T follicular helper cell (primary cell): ENCODE measurements around the gene DOCK10.

Experiments
- DNase-seq: peaks from one replicate; pipeline ENCODE4 v3.0.0-alpha.2; 2020; ENCODE audit warnings: low read depth

Gene DOCK10

DNA sequence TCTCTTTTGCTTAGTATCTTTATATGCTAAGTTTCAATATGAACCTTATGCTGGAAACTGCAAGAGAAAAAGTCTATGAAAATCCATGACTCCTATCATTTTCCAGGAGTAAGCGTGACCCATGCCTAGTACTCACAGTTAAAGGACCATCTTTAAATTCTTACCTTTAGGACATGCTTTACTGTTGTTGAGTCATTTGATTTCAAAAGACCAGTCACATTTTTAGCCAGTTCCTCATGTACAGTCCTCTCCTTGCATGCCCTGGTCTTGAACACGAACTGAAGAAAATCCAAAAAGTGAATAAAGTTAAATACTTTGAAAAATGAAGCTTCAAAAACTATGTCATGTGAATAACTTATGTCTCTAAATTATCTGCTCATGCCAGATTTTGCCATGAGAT lies 208.3 kb downstream of the DOCK10 start:
- no peak for DNase-seq

DNA sequence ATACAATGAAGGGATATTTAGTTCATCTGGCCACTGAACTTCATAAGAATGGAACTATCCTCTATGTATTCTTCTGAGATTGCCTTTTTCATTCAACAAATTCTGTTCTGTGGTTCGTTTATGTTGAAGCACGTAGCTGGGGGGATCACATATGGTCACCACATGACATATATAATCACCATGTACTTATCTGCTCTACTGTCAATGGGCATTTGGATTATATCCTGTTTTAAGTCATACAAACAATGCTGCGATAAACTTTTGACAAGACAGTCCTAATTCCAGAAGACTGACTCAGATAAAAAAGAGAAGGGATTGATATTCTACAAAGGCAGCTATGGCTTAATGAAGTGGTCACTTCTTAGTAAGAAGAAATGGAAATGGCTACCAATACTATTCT lies 210.1 kb downstream of the DOCK10 start:
- DNase-seq: no peak

DNA sequence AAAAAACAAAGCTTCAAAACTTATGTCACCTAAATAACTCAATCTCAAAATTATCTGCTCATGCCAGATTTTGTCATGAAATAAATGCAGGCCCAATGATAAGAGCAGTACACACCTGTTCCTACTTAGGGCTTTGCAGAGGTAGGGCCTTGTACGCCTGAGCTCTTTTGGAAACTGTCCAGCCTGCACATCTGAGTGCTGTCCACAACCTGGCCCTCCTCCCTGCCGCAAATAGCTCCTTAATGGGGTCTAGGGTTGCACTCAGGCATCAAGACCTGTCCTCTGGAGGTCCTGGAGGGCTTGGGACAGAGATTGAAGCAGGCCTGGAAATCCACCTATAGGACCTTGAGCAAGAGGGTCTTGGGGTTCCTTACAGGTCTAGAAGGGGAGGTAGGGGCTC lies 210.7 kb downstream of the DOCK10 start:
- DNase-seq: no peak

DNA sequence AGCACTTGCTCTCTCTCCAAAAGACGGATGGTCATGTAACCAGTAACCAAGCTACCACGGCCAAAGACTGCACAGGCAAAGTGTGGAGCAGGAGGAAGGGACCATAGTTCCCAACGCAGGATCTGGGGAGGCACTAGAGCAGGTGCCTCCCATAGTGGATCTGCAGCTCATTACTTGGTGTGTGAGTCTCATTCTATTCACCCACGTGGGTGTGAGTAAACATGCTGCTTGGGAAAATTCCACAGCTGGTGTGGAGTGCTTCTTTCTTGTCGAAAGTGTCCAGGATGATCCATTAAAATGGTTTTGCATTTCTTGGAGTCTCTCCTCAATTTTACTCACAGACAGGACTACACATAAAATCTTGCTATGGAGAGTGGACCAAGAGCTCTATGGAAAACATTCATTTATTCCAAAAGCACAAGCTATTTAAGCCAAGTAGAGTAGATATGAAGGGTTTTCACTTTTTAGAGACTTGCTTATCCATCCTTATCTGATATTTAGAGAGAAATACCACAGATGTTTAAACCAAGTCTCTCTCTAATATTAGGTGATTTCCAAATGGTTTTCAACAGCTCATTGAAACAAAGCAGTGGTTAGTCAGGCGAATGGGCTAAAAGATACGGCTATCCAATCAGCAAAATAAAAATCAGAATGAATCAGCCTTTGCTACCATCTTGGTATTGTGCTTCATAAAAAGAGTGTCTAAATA lies 221.8 kb downstream of the DOCK10 start:
- no peak for DNase-seq

DNA sequence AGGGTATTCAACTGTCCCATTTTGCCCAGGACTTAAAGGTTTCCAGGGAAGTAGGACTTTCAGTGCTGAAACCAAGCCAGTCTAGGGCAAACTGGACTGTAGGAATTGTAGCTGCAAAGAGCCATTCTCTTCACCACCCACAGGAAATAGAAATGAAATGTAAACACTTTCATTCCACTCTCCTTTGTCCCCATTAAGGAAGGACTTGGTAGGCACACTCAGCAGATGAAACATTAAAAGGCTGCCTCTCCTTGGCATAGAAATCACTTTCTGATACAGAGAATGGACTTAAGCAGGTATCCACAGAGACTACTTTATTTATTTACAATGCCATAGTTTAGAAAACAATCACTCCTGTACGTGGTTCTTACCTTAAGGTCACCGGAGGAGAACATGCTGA lies 223.2 kb downstream of the DOCK10 start:
- DNase-seq: no peak

DNA sequence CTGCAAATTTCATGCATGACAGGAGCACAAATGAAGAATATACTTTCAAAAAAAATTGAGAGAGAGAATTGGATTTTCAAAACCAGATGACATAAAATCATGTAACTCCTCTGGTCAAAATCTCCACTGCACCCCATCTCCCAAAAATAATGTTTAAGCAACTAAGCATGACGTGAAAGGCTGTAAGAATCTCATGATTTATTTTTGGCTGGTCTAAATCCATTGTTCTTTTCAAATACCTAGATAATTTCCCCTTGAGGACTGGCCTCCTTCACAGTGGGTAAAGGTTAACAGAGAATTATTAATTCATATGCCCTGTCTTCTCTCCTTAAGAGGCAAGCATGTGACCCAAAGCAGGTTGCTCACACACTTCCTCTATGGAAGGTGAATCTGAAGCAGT lies 224.6 kb downstream of the DOCK10 start:
- DNase-seq: no peak

DNA sequence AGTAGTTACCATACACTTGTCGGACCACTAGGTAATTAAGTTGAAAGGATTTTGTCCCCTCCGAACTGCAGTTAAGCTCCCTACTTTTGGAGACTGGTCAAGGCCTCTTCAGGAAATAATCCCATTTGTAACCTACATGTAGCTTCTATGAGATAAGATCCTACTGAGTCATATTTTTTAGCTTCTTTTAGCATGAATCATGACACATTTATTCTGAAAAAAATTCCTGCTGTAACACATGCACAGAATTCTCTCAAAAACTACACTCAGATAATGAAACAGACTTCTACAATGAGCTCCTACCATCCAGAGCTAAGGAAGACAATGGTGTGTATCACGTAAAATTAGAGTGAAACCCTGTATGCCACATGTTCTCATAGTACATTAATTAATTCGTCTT lies 225.5 kb downstream of the DOCK10 start:
- DNase-seq: no peak

DNA sequence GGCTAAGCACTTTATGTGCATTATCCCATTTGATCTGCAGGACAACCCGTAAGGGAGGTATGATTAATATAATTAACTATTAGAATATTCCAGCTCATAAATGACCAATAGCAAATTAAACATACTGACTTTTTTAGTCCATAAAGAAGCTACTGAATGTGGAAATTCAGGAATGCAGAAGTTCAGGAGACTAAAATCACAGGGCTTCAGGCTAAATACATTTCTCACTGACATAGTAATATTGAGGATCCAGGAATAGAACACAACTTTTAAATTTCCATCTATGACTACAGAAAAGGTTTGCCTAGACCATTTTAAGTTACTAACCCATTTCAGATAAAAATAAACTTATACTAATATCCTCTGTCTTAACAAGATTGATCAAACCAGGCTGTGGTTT lies 228.7 kb downstream of the DOCK10 start:
- no peak for DNase-seq

DNA sequence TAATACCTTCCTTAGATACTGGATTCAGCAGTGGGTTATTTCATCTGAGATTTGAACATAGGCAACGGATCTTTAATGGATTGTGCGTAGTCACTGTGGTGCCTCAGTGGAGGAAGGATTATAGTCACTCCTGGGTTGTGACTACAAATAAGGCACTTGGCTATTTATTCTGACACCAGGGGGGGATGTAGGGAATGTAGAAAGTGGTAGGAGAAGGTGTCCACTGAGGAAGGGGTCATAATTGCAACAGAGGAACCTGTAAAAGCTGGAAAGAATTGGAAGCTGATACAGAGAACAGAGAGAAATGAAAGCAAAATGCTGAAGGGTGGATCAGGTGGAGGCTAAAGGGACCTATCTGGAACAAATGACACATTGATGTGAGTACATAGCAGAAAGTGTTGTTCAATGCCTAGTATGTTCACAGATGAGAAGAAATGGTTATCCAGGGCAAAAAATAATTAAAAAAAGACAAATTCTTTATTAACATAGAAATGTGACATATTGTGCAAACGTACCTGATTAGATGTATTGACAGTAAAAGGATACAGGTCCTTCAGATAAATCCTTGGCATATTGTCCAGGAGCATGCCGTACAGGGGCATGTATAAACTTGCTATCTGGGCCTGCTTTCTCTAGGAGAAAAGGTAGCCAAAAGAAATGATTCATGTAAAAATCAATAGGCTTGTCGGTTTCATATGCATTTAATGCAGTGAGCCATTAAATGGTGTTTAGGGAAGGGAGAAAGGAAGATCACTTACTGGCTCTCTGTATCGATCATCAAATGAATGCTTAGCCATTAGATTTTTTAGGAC lies 234.9 kb downstream of the DOCK10 start:
- DNase-seq: no peak

DNA sequence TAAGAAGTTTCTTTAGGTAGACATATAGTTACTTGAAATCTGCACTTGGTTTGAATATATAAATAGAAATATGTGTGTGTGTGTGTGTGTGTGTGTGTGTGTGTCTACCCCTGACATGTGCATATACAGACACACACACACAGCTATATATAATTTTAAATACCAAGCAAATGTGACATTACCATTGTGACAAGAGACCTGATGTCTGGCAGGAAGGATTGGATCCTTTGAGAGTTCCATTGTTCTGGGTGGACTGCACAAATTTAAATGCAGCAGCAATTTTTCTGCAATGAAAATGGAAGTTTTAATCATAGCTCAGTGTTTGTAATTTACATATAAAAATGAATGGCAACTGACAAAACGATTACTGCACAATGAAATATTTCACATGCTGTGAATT lies 238.3 kb downstream of the DOCK10 start:
- no peak for DNase-seq

DNA sequence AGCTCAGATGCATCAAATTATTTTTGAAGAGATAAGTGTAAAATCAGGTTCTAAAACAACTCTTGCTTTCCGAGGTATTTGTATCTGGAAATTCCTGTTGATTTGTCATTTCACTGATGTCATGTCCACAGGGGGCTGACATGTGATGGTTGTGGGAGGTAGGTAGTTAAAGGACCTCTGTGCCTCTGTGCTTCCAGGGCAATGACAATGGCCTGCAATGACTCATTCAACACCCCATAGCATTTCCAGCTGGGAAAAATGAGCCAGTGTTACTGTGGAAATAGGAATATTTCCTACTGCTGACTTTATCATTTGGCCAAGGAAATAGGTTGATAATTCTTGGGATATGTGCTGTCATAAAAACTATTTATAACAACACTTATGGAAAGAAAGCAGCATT lies 239.9 kb downstream of the DOCK10 start:
- no peak for DNase-seq

DNA sequence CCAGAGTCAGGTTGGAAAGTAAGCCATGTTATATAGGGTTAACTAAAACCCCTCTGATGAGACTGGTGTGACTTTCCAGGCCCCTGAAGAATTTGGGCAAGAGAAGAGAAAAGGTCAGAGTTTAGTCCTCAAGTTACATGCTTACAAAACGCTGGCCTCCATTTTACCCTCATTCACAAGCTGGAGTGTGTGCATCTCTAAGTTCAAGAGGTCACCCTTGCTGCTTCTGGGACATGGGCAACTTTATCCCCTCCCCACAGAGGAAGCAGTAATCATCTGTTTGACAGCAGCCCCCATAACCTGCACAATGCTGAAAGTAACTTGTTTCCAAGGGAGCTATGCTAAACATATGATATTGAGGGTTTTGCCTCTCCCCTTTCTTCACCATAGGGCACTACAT lies 240.9 kb downstream of the DOCK10 start:
- DNase-seq: no peak

DNA sequence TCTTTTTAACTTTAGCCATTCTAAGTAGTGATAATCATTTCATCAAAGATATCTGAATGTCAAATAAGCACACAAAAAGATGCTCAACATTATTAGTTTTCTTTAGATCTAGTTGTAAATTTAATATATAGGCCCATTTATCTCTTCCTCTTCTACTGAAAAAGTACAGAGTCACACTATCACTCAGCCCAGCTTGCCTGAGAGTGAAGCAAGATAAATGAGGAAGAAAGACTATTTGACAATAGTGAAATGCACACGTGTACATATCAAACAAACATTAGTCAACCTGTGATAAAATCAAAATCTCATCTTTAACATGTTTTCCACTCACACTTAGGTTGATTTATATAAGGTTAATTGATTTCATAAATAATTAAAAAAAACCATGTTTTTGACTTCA lies 242.6 kb downstream of the DOCK10 start:
- no peak for DNase-seq

DNA sequence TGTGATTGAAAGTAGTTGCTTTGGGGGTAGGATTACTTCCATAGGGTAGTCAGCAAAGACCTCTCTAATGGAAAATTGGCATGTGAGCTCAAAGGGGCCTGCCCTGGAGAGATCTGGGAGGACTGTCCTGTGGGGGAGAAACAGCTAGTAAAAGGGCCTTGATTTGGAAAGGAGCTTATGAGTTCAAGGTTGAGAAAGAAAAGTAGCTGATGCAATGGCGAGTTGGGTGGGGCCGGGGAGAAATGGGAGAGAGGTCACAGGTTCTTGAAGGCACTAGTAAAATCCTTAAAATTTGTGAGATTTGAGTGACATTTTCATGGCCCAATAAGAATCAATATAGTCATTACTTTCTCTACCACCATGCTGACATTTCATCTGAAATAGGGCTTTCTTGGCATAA lies 244.1 kb downstream of the DOCK10 start:
- DNase-seq: no peak

DNA sequence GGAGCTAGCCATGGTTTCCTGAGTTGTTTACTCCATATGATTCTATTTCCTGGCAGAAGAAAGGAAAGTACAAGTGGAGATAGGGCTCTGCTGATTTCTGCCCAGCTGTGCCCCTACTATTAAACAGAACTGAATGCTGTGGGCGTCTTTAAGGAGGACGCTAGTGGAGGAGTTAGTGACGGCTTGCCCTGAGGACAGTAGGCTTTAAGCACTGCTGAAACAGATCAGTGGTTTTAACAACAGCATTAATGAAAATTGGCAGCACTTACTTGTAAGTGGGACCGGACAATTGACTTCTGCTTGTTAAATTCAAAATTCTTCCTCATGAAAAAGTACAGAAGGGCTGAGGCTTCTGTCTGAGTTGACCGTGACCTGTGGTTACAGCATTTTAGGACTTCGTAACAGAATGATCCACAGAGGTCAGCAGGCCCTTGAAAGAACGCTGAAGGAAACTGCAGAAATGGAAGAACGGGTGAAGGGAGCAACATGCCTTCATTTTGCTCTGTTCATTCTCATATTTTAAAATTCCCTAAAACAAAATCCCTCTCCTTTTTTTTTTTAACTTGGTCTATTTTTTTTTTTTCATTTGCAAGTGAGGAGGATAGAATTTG lies 245.5 kb downstream of the DOCK10 start:
- DNase-seq: no peak

DNA sequence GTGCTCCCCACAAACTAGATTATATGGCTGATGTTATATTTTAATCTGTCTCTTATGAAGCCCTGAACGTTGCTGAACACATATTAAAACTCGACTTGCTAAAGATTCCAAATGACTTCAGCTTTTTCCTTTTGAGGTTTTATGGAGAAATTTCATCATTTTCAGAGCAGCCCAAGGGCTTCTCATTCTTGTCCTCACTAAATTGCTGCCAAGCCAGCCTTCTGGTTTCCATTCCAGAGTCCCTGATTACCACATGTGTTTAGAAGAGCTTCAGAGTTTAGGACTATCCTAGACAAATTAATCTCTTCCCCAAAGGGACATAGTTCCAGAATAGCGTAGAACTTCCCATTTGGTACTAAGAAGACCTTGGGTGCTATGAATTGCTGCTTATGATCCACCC lies 248.3 kb downstream of the DOCK10 start:
- no peak for DNase-seq

DNA sequence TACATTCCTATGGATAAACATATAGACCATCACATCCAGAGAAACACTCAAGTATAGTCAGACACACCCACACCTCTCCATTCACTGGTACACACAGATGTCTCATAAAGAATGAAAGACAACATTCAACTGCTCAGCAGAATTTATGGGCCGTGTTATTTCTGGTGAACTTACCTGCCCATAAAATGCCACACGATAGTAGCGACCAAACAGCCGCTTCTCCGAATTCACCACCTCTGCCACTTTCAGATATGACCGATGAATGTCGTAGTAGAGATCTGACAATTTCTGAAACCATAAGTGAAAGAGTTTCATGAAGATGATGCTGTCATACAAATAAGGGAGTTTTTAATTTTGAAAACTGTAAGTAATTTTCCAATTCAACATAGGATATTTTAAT lies 255.4 kb downstream of the DOCK10 start:
- no peak for DNase-seq

DNA sequence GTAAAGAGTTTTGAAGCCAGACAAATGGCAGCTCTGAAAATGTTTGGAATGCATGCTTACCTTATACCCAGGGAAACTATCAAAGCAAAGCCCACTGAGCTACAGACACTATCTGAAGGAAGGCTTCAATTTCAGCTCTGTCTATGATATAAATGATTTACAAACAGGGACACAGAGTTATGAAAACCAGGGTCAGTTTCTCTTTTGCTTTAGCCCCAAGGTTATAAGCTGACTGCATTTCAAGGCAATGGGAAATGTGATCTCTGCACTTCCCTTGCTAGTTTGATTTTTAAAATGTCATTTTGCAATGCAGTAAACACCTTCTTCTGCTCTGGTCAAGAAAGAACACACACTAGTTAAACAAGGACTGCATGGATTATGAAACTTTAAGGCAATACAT lies 260.9 kb downstream of the DOCK10 start:
- DNase-seq: no peak

DNA sequence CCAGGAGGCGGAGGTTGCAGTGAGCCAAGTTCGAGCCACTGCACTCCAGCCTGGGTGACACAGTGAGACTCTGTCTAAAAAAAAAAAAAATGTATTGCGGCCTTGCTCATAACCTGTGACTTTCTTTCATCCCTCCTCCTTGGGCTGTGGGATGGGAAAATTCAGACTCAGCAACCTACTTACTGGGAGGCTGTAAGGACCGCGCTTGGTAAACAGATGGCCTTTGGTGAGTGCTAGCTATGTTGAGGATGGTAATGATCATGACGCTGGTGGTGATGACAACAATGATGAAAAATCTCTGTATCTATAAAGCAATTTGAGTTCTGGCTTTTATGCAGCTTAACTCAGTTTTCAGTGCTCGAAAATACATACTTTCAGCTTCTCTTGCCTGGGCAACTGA lies 261.4 kb downstream of the DOCK10 start:
- DNase-seq: no peak

DNA sequence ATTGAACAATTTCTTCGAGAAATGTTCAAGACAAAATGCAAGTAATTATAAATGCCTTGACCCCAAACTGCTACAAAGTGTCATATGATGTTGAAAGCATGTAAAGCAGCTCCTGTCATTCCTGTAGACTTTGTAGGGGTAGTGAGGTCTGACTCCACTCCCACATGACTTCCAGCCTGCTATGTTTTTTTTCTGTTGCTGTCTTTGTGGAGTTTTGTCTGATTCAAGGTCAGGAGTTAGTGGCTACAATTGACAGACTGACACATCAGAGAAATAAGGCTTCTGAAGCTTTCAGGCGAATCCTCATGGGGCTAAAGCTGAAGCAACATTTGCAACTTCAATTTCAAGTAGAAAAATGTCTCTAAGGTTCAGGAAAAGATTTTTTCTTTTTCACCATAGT lies 262.2 kb downstream of the DOCK10 start:
- no peak for DNase-seq

DNA sequence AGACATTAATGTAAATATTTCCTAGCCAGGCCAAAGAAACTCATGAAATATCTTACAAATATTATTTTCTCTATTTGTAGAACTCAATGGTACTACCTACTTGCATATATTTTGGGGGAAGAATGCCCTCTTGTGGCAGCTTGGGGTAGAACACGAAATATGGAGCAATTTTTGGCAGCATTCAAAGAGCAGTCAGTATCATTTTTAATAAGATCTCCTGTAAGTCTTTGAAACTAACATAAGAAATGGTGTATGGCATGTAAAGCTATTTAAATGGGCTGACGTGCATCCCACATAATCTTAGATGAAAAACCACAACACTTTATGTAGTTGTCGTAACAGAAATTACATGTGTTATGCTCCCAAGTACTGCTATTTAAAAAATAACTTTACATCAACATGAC lies 263.8 kb downstream of the DOCK10 start:
- DNase-seq: peak; percentile 46

DNA sequence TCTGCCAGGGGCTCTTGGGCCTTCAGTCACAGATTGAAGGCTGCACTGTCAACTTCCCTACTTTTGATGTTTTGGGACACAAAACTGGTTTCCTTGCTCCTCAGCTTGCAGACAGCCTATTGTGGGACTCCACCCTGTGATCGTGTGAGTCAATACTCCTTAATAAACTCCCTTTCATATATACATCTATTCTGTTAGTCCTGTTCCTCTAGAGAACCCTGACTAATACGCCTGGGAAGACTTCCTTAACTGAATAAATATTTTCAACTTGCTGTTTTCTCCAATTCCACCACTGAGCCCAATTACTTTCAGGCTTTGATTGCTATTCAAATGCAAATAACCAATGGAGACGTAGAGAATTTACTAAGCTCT lies 264.7 kb downstream of the DOCK10 start:
- DNase-seq: no peak

DNA sequence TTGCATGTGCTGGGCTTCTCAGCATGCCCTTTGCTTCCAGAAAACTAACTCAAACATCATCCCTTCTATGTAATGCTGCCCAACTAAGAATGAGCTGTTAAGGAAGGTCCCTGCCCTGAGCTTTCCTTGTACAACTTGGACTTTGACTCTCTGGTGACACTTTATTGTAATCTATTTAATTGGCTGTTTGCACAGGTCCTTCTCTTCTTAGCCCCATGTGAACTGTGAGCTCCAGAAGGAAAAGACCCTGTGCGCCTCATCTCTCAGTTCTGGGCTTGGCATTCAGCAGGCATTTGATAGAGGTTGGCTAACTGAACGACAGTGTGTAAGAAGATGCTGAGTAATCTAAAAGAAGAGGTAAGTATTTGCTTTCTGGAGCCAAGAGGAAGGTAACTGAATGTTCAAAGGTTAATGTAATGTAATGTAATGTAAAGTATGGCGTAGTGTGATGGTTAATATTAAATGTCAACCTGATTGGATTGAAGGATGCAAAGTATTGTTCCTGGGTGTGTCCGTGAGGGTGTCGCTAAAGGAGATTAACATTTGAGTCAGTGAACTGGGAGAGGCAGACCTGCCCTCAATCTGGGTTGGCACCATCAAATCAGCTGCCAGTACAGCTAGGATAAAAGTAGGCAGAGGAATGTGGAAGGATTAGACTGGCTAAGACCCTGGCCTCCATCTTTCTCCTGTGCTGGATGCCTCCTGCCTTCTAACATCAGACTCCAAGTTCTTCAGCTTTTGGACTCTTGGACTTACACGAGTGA lies 265.3 kb downstream of the DOCK10 start:
- DNase-seq: no peak
